HEK293 (cell line): ENCODE data around the gene TLE5.

Experiments used
- CTCF ChIA-PET: fragments of 350-600 bp; formaldehyde crosslinking; extraction: SDS; loops from one replicate; lab custom pipeline; 2021; ENCODE audit warnings: antibody characterized with exemption; lab: Yijun Ruan, JAX
- POLR2A ChIA-PET: fragments of 300-600 bp; formaldehyde crosslinking; extraction: SDS; loops from one replicate; lab custom pipeline; 2020; ENCODE audit warnings: antibody characterized with exemption, inconsistent platforms; lab: Yijun Ruan, JAX
- H3K27ac ChIP-seq: fragments of 200-500 bp; sonication (Bioruptor generic); 2 replicates; pipeline ENCODE4 v1.5.1; 2014; ENCODE audit warnings: low read depth, low read length, control low read depth, inconsistent platforms; ENCODE audit errors: extremely low read depth
- H3K36me3 ChIP-seq, 2 experiments: fragments of 200-500 bp in 1 of 2; sonication (Bioruptor generic) in 1 of 2; 1 replicate in 1 of 2; 2 replicates in 1 of 2; pipeline ENCODE4 v1.5.1; 2014 to 2017; ENCODE audit warnings: inconsistent platforms in 2 of 2, low read length in 2 of 2; ENCODE audit not compliant: control insufficient read depth in 2 of 2, insufficient read depth in 1 of 2
- H3K4me1 ChIP-seq: fragments of 200-500 bp; sonication (Bioruptor generic); 2 replicates; pipeline ENCODE4 v1.5.1; 2014; ENCODE audit warnings: mild to moderate bottlenecking, low read length, inconsistent platforms; ENCODE audit not compliant: control insufficient read depth, insufficient read depth
- H3K4me3 ChIP-seq: 2 replicates; pipeline ENCODE4 v1.5.1; 2011; ENCODE audit warnings: low read depth, mild to moderate bottlenecking, control low read depth, low read length, moderate library complexity
- H3K9me3 ChIP-seq: fragments of 200-500 bp; sonication (Bioruptor generic); 2 replicates; pipeline ENCODE4 v1.5.1; 2014; ENCODE audit warnings: low read depth, low read length, inconsistent platforms; ENCODE audit not compliant: control insufficient read depth, insufficient read depth
- BCL11A ChIP-seq: fragments of 450-650 bp; formaldehyde crosslinking; IDR thresholded peaks from 2 replicates; pipeline ENCODE4 v1.5.1; 2016; ENCODE audit warnings: low read depth, missing biosample characterization, missing genetic modification characterization
- FEZF1 ChIP-seq: fragments of 450-650 bp; formaldehyde crosslinking; IDR thresholded peaks from 2 replicates; pipeline ENCODE4 v1.5.1; 2016; ENCODE audit warnings: missing biosample characterization, missing genetic modification characterization
- GLI2 ChIP-seq: fragments of 450-650 bp; formaldehyde crosslinking; IDR thresholded peaks from 2 replicates; pipeline ENCODE4; 2017; ENCODE audit warnings: missing biosample characterization, missing genetic modification characterization, low read depth, borderline replicate concordance
- INSM2 ChIP-seq: fragments of 450-650 bp; formaldehyde crosslinking; IDR thresholded peaks from 2 replicates; pipeline ENCODE4 v1.5.1; 2016; ENCODE audit warnings: missing biosample characterization, missing genetic modification characterization
- KLF9 ChIP-seq: fragments of 450-650 bp; formaldehyde crosslinking; IDR thresholded peaks from 2 replicates; pipeline ENCODE4 v1.5.1; 2016; ENCODE audit warnings: missing biosample characterization, missing genetic modification characterization, low read depth
- REPIN1 ChIP-seq: fragments of 450-650 bp; formaldehyde crosslinking; IDR thresholded peaks from 2 replicates; pipeline ENCODE4 v1.5.1; 2017; ENCODE audit warnings: missing biosample characterization, missing genetic modification characterization, low read depth
- ZBTB8A ChIP-seq: fragments of 450-650 bp; formaldehyde crosslinking; IDR thresholded peaks from 2 replicates; pipeline ENCODE4 v1.5.1; 2016; ENCODE audit warnings: missing biosample characterization, missing genetic modification characterization
- ZFHX2 ChIP-seq: fragments of 450-650 bp; formaldehyde crosslinking; conservative IDR thresholded peaks from 2 replicates; pipeline ENCODE4 v1.5.1; 2016; ENCODE audit warnings: missing biosample characterization, missing genetic modification characterization
- ZNF114 ChIP-seq: fragments of 450-650 bp; formaldehyde crosslinking; IDR thresholded peaks from 2 replicates; pipeline ENCODE4 v1.5.0; 2017; ENCODE audit warnings: missing biosample characterization, missing genetic modification characterization
- ZNF132 ChIP-seq: fragments of 450-650 bp; formaldehyde crosslinking; IDR thresholded peaks from 2 replicates; pipeline ENCODE4 v1.5.1; 2017; ENCODE audit warnings: missing biosample characterization, missing genetic modification characterization, borderline replicate concordance
- ZNF140 ChIP-seq: fragments of 450-650 bp; formaldehyde crosslinking; IDR thresholded peaks from 2 replicates; pipeline ENCODE4 v1.5.1; 2016; ENCODE audit warnings: missing biosample characterization, missing genetic modification characterization
- ZNF248 ChIP-seq: fragments of 450-650 bp; formaldehyde crosslinking; IDR thresholded peaks from 2 replicates; pipeline ENCODE4 v1.5.1; 2017; ENCODE audit warnings: missing biosample characterization, missing genetic modification characterization
- ZNF48 ChIP-seq: fragments of 450-650 bp; formaldehyde crosslinking; IDR thresholded peaks from 2 replicates; pipeline ENCODE4 v1.5.1; 2016; ENCODE audit warnings: missing biosample characterization, missing genetic modification characterization
- ZNF501 ChIP-seq: fragments of 450-650 bp; formaldehyde crosslinking; IDR thresholded peaks from 2 replicates; pipeline ENCODE4 v1.5.1; 2016; ENCODE audit warnings: missing biosample characterization, missing genetic modification characterization
- ZNF558 ChIP-seq: fragments of 450-650 bp; formaldehyde crosslinking; IDR thresholded peaks from 2 replicates; pipeline ENCODE4 v1.5.1; 2016; ENCODE audit warnings: missing biosample characterization, missing genetic modification characterization
- ZNF610 ChIP-seq: fragments of 450-650 bp; formaldehyde crosslinking; IDR thresholded peaks from 2 replicates; pipeline ENCODE4 v1.5.1; 2016; ENCODE audit warnings: missing biosample characterization, missing genetic modification characterization, borderline replicate concordance
- ZNF623 ChIP-seq: fragments of 450-650 bp; formaldehyde crosslinking; IDR thresholded peaks from 2 replicates; pipeline ENCODE4 v1.5.1; 2016; ENCODE audit warnings: missing biosample characterization, missing genetic modification characterization
- ZNF645 ChIP-seq: fragments of 450-650 bp; formaldehyde crosslinking; IDR thresholded peaks from 2 replicates; pipeline ENCODE4; 2016; ENCODE audit warnings: missing biosample characterization, missing genetic modification characterization
- ZNF692 ChIP-seq: fragments of 450-650 bp; formaldehyde crosslinking; IDR thresholded peaks from 2 replicates; pipeline ENCODE4 v1.5.1; 2016; ENCODE audit warnings: missing biosample characterization, missing genetic modification characterization
- ZNF777 ChIP-seq: fragments of 450-650 bp; formaldehyde crosslinking; IDR thresholded peaks from 2 replicates; pipeline ENCODE4 v1.5.1; 2017; ENCODE audit warnings: missing biosample characterization, missing genetic modification characterization, borderline replicate concordance
- ZNF843 ChIP-seq: fragments of 450-650 bp; formaldehyde crosslinking; IDR thresholded peaks from 2 replicates; pipeline ENCODE4 v1.5.1; 2016; ENCODE audit warnings: missing biosample characterization, missing genetic modification characterization
- TF ChIP-seq, protein P1 (sequence below): fragments of 450-650 bp; formaldehyde crosslinking; IDR thresholded peaks from 2 replicates; pipeline ENCODE4 v1.5.1; 2016; ENCODE audit warnings: missing biosample characterization, missing genetic modification characterization

Gene TLE5

DNA sequence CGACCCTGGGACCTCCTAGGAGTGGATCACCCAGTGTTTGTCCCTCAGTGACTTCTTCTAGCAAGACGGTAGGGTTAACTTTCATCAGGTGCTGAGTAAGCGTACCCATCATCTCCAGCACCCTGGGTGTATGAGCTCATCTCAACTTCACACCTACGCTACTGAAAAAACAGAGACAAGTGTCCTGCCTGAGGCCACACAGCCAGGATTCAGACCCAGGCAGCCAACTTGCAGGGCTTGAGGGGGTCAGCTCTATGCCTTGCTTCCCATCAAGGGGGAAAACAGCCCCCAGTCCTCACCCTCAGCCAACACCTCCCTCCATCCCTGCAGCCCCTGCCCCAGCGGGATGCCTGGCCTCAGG is 37.8 kb downstream of the TLE5 start (continued):
- 0 out of 2 replicates have a peak, but pooled peaks have one; percentile 12 for TF ChIP-seq ZFHX2 (tag by site-specific recombination)
- no peak for TF ChIP-seq ZNF558 (tag by site-specific recombination)
- no peak for TF ChIP-seq REPIN1 (tag by site-specific recombination)
- no peak for TF ChIP-seq ZBTB8A
- TF ChIP-seq ZNF114 (tag by site-specific recombination): no peak

- Histone ChIP-seq H3K36me3 (no peaks in the 10 kb centered on the region; a peak in 1 of 3 replicates), H3K9me3 (no peaks in the 10 kb centered on the region), H3K4me3 (no peak overlapping the region), H3K4me1 (no peaks in the 10 kb centered on the region), H3K27ac (no peak overlapping the region)
- ChIA-PET CTCF (no interaction called here), POLR2A (no interaction called here)
- TF ChIP-seq ZNF248 (tag by site-specific recombination) (no peak), GLI2 (no peak), ZNF501 (tag by site-specific recombination) (no peak), ZNF843 (tag by site-specific recombination) (no peak), INSM2 (no peak), ZNF610 (tag by site-specific recombination) (no peak), FEZF1 (tag by site-specific recombination) (no peak), BCL11A (tag by site-specific recombination) (no peak), ZNF48 (no peak), KLF9 (no peak), ZNF623 (tag by site-specific recombination) (no peak), ZNF777 (tag by site-specific recombination) (no peak), ZNF692 (tag by site-specific recombination) (no peak), ZNF645 (no peak), ZNF132 (tag by site-specific recombination) (no peak), ZNF140 (no peak)
- TF ChIP-seq, protein P1, sequence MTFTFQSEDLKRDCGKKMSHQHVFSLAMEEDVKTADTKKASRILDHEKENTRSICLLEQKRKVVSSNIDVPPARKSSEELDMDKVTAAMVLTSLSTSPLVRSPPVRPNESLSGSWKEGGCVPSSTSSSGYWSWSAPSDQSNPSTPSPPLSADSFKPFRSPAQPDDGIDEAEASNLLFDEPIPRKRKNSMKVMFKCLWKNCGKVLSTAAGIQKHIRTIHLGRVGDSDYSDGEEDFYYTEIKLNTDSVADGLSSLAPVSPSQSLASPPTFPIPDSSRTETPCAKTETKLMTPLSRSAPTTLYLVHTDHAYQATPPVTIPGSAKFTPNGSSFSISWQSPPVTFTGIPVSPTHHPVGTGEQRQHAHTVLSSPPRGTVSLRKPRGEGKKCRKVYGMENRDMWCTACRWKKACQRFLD: no peak
These were observed 41.9 kb downstream of the TLE5 start for GRCh38 chr19:3020321-3020960.
